Transverse colon (tissue), 3 donors: Measurements from ENCODE around the gene NEK4.

ENCODE experiments used
- CTCF ChIP-seq, 5 experiments: fragments of 200-600 bp in 3 of 5; fragments of 450-650 bp in 2 of 5; sonication (generic) in 3 of 5; IDR thresholded peaks; 1 replicate in 2 of 5; 2 replicates in 3 of 5; pipeline ENCODE4 v1.5.1; 2016 to 2017; ENCODE audit warnings: antibody characterized with exemption in 5 of 5, inconsistent platforms in 3 of 5, mild to moderate bottlenecking in 2 of 5, moderate library complexity in 1 of 5
- EP300 ChIP-seq: sonication (generic); formaldehyde crosslinking; IDR thresholded peaks from one replicate; pipeline ENCODE4 v1.6.1; 2017; ENCODE audit warnings: antibody characterized with exemption, low read depth
- POLR2A ChIP-seq: fragments of 450-650 bp; IDR thresholded peaks from one replicate; pipeline ENCODE4 v1.6.1; 2016; ENCODE audit warnings: antibody characterized with exemption, mild to moderate bottlenecking, moderate library complexity

- TF ChIP-seq CTCF (IDR thresholded peaks at IDR 0.05) (no peak), POLR2A (no peak), EP300 (no peak)
Measured at GRCh38 chr3:52787672-52788625, 17.2 kb upstream of the NEK4 start.
